Loucy (cell line): ENCODE measurements around the gene TMCO2.

Experiments used
- H2AFZ ChIP-seq: fragments of 200-600 bp; sonication (generic); 2 replicates; pipeline ENCODE4 v1.6.0; 2016; ENCODE audit warnings: antibody characterized with exemption, mild to moderate bottlenecking, low read length, moderate library complexity
- H3F3A ChIP-seq: fragments of 200-600 bp; 2 replicates; pipeline ENCODE4 v1.6.0; 2016; ENCODE audit warnings: antibody characterized with exemption, low read depth, mild to moderate bottlenecking
- H3K27me3 ChIP-seq: fragments of 200-600 bp; sonication (generic); 2 replicates; pipeline ENCODE4 v1.6.1; 2014; ENCODE audit warnings: low read length, mild to moderate bottlenecking; ENCODE audit not compliant: insufficient read depth, poor library complexity, severe bottlenecking
- H3K36me3 ChIP-seq: fragments of 200-600 bp; sonication (generic); 2 replicates; pipeline ENCODE4 v1.6.1; 2016; ENCODE audit warnings: low read length; ENCODE audit not compliant: insufficient read depth
- H3K4me1 ChIP-seq: fragments of 200-600 bp; sonication (generic); 2 replicates; pipeline ENCODE4 v1.5.1; 2014; ENCODE audit warnings: low read length, mild to moderate bottlenecking; ENCODE audit not compliant: insufficient read depth, poor library complexity, severe bottlenecking
- H3K4me2 ChIP-seq: fragments of 200-600 bp; sonication (generic); 2 replicates; pipeline ENCODE4 v1.6.0; 2014; ENCODE audit warnings: antibody characterized with exemption, low read length, low read depth, mild to moderate bottlenecking; ENCODE audit not compliant: poor library complexity, severe bottlenecking
- H3K4me3 ChIP-seq: fragments of 200-600 bp; sonication (generic); 2 replicates; pipeline ENCODE4 v1.5.1; 2014; ENCODE audit warnings: low read length, mild to moderate bottlenecking, mixed read lengths; ENCODE audit not compliant: poor library complexity, severe bottlenecking
- H3K79me2 ChIP-seq: fragments of 200-600 bp; sonication (generic); 2 replicates; pipeline ENCODE4 v1.6.1; 2014; ENCODE audit warnings: low read length; ENCODE audit not compliant: insufficient read depth
- H3K9ac ChIP-seq: fragments of 200-600 bp; sonication (generic); 2 replicates; pipeline ENCODE4 v1.6.0; 2014; ENCODE audit warnings: mild to moderate bottlenecking, low read depth, low read length, moderate library complexity; ENCODE audit not compliant: poor library complexity, severe bottlenecking
- H3K9me2 ChIP-seq: fragments of 200-600 bp; sonication (generic); replicated peaks from 2 replicates; pipeline ENCODE4 v1.6.1; 2016; ENCODE audit warnings: low read depth, low read length, mixed read lengths
- H3K9me3 ChIP-seq: fragments of 200-600 bp; sonication (generic); 2 replicates; pipeline ENCODE4 v1.6.1; 2014; ENCODE audit warnings: mild to moderate bottlenecking, antibody characterized with exemption, low read length, low read depth; ENCODE audit not compliant: insufficient read depth
- H4K20me1 ChIP-seq: fragments of 200-600 bp; sonication (generic); 2 replicates; pipeline ENCODE4 v1.6.0; 2014; ENCODE audit warnings: antibody characterized with exemption, low read length, mild to moderate bottlenecking; ENCODE audit not compliant: insufficient read depth, poor library complexity, severe bottlenecking
- EZH2phosphoT487 ChIP-seq: fragments of 200-600 bp; IDR thresholded peaks from 2 replicates; pipeline ENCODE4 v1.6.1; 2018; ENCODE audit warnings: antibody characterized with exemption, mild to moderate bottlenecking, moderate library complexity, borderline replicate concordance
- TF ChIP-seq, protein P1 (sequence below): fragments of 200-600 bp; sonication (generic); conservative IDR thresholded peaks from 2 replicates; pipeline ENCODE4 v1.5.1; 2014; ENCODE audit warnings: mild to moderate bottlenecking, antibody characterized with exemption, low read length

TMCO2 gene

DNA sequence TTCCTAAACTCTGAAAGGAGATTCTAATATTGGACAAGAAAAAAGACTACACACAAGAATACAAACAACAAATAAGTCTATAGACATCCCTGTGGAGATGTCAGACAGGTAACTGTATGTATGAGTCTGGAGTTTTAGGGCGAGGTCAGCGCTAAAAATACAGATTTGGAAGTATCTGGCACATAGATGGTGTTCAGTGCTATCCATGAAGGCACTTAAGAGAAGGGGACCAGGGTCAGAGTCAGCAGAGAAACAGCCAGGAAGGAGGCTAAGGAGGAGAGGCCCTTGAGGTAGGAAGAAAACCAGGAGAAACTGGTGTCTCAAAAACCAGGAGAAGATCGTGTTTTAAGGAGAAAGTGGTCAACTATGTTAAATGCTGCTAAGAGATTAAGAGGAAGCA lies 28.4 kb downstream of the TMCO2 start:
- Histone ChIP-seq H3K4me3 (no peak overlapping the region), H3K9me3 (no peaks in the 10 kb centered on the region), H3K36me3 (peaks cover 35% of the 10 kb centered on the region; the same call in 1 of the 2 replicates), H3K4me1 (no peaks in the 10 kb centered on the region), H3K79me2 (no peaks in the 10 kb centered on the region), H2AFZ (no peak overlapping the region), H3K4me2 (no peak overlapping the region), H3K9ac (no peak overlapping the region), H3F3A (no peaks in the 10 kb centered on the region), H3K27me3 (no peaks in the 10 kb centered on the region), H4K20me1 (peaks cover 3% of the 10 kb centered on the region), H3K9me2 (no peaks in the 10 kb centered on the region)
- no peak for TF ChIP-seq EZH2phosphoT487

DNA sequence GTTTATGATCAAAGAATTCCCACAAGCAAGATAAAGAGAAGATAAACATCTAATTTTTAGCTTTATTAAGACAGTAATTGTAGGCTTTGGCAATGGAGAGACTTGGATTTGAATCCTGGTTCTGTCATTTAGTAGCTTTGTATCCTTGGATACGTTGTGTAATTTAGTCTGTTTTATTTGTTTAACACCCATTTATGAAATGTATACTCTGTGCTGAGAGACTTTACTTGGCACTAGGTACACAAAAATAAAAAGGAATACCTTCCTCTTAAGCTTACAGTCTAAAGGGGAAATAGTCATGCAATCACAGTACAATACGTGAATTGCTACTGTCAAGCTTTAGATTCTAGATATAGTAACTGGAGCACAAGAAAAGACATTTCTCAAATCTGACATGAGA lies 34.1 kb downstream of the TMCO2 start:
- Histone ChIP-seq H3K9me3 (no peaks in the 10 kb centered on the region), H3K4me2 (no peak overlapping the region), H3K36me3 (peaks cover 18% of the 10 kb centered on the region; the same call in 1 of the 2 replicates), H3K4me1 (no peaks in the 10 kb centered on the region), H3K79me2 (no peaks in the 10 kb centered on the region), H3K9me2 (no peaks in the 10 kb centered on the region), H3K9ac (no peak overlapping the region), H2AFZ (no peak overlapping the region), H3K4me3 (no peak overlapping the region), H3F3A (no peaks in the 10 kb centered on the region), H4K20me1 (peaks cover 3% of the 10 kb centered on the region), H3K27me3 (no peaks in the 10 kb centered on the region)
- no peak for TF ChIP-seq EZH2phosphoT487
- TF ChIP-seq, protein P1, sequence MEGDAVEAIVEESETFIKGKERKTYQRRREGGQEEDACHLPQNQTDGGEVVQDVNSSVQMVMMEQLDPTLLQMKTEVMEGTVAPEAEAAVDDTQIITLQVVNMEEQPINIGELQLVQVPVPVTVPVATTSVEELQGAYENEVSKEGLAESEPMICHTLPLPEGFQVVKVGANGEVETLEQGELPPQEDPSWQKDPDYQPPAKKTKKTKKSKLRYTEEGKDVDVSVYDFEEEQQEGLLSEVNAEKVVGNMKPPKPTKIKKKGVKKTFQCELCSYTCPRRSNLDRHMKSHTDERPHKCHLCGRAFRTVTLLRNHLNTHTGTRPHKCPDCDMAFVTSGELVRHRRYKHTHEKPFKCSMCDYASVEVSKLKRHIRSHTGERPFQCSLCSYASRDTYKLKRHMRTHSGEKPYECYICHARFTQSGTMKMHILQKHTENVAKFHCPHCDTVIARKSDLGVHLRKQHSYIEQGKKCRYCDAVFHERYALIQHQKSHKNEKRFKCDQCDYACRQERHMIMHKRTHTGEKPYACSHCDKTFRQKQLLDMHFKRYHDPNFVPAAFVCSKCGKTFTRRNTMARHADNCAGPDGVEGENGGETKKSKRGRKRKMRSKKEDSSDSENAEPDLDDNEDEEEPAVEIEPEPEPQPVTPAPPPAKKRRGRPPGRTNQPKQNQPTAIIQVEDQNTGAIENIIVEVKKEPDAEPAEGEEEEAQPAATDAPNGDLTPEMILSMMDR: no peak

DNA sequence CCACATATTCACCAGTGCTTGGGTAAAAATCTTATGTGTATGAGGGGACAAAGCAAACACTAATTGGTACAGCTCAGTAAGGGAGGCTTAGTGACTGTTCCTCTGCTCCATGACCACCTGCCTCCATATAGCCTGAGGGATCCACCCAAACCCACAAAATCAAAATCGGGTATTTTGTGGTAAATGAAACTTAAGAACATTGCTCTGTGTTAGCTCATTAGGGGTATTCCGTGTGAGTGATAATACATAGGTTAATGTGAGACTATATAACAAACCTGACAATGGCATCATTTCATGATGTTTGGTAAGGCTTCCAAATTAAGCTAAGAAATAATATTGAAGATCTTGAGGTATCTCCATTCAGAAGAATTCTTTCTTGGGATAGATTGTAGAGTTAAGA lies 43.6 kb downstream of the TMCO2 start:
- no peaks in the 10 kb centered on the region for H3K27me3 ChIP-seq
- no peak overlapping the region for H3K4me3 ChIP-seq
- no peaks in the 10 kb centered on the region for H4K20me1 ChIP-seq
- H3K36me3 ChIP-seq: peaks cover 61% of the 10 kb centered on the region
- no peaks in the 10 kb centered on the region for H3K9me3 ChIP-seq
- H2AFZ ChIP-seq: no peak overlapping the region
- no peaks in the 10 kb centered on the region for H3K79me2 ChIP-seq
- TF ChIP-seq EZH2phosphoT487: no peak
- TF ChIP-seq, protein P1: no peak
- no peak overlapping the region for H3K9ac ChIP-seq
- no peaks in the 10 kb centered on the region for H3K9me2 ChIP-seq
- no peaks in the 10 kb centered on the region for H3F3A ChIP-seq
- no peak overlapping the region for H3K4me2 ChIP-seq
- no peaks in the 10 kb centered on the region for H3K4me1 ChIP-seq
